ENCODE results near the gene WDR35.

- TF ChIP-seq CTCF (IDR thresholded peaks at IDR 0.05; ENCODE audit: low read depth, low read length, missing input control) (no peak), ATF3 (IDR thresholded peaks at IDR 0.05) (no peak), SP1 (IDR thresholded peaks at IDR 0.05) (no peak), TAF1 (conservative IDR thresholded peaks at IDR 0.05) (no peak), JUND (IDR thresholded peaks at IDR 0.05) (no peak), ZBTB33 (IDR thresholded peaks at IDR 0.05) (no peak), RAD21 (IDR thresholded peaks at IDR 0.05) (no peak), REST (IDR thresholded peaks at IDR 0.05) (no peak), NR2F2 (IDR thresholded peaks at IDR 0.05) (no peak), RXRA (IDR thresholded peaks at IDR 0.05) (no peak), MAX (IDR thresholded peaks at IDR 0.05) (no peak), GABPA (IDR thresholded peaks at IDR 0.05 in 1 of 2, conservative IDR thresholded peaks at IDR 0.05 in 1 of 2) (no peak), FOXA1 (IDR thresholded peaks at IDR 0.05) (no peak)
Measured at GRCh38 chr2:19864381-19864780, 125.5 kb downstream of the WDR35 start.
